Kidney epithelial cell (primary cell): ENCODE data around the gene CD151. TPM values are rescaled to one million over a fixed set of nuclear protein-coding genes. Genes with fewer than 3 reads are reported as not detected.

Source experiments
- DNase-seq: peaks from one replicate; pipeline ENCODE4 v3.0.0-alpha.2; 2010; ENCODE audit warnings: low read depth
- H3K27me3 ChIP-seq: 2 replicates; pipeline ENCODE4 v1.6.0; 2011; ENCODE audit warnings: low read length; ENCODE audit not compliant: control insufficient read depth, insufficient read depth
- H3K36me3 ChIP-seq: 2 replicates; pipeline ENCODE4 v1.5.1; 2011; ENCODE audit warnings: low read length; ENCODE audit not compliant: control insufficient read depth, insufficient read depth
- H3K4me3 ChIP-seq: 2 replicates; pipeline ENCODE4 v1.5.1; 2011; ENCODE audit warnings: low read depth, mild to moderate bottlenecking, control low read depth, low read length
- CTCF ChIP-seq: IDR thresholded peaks from 2 replicates; pipeline ENCODE4 v1.5.1; 2011; ENCODE audit warnings: mild to moderate bottlenecking, moderate library complexity, low read length, control low read depth, inconsistent platforms; ENCODE audit not compliant: insufficient read depth, poor library complexity, severe bottlenecking
- total RNA-seq: library from RNA; depleted of rRNA; stranded (reverse); fragments of >200 nt; gene quantifications from 2 replicates; pipeline ENCODE4 v1.2.3, GENCODE V29; 2015

The CD151 gene
- total RNA-seq, 1 donor from 2014 or later, result 644 TPM

GRCh38 chr11:855330-855674 is 22.6 kb downstream of the CD151 start:
- no peaks in the 10 kb centered on the region for H3K36me3 ChIP-seq
- no peak overlapping the region for H3K4me3 ChIP-seq
- DNase-seq, result no peak
- H3K27me3 ChIP-seq, result no peaks in the 10 kb centered on the region
- no peak for TF ChIP-seq CTCF

GRCh38 chr11:855796-856195 is 23.0 kb downstream of the CD151 start:
- TF ChIP-seq CTCF, result no peak
- DNase-seq, result no peak
- Histone ChIP-seq H3K4me3 (no peak overlapping the region), H3K36me3 (no peaks in the 10 kb centered on the region), H3K27me3 (no peaks in the 10 kb centered on the region)

DNA sequence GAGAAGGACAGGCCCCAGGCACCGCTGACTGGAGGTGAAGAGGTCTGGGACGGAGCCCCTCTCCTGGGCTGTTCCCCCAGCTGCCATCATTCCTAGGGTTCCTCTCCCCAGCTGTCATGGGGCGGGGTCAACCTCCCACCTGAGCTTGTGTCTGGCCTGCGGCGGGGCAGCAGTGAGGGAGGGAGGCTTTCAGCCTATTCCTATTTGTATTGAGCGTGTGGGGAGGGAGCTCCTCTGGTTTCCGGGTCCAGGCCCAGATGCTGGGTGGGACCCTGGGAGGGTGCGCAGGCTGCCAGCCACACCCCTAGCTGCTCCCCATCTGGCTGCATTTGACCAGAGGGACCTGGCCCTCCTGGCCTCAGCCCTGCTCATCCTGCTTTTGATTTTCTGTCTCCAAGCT is 23.6 kb downstream of the CD151 start:
- Histone ChIP-seq H3K36me3 (no peaks in the 10 kb centered on the region), H3K27me3 (no peaks in the 10 kb centered on the region), H3K4me3 (no peak overlapping the region)
- no peak for TF ChIP-seq CTCF
- no peak for DNase-seq

DNA sequence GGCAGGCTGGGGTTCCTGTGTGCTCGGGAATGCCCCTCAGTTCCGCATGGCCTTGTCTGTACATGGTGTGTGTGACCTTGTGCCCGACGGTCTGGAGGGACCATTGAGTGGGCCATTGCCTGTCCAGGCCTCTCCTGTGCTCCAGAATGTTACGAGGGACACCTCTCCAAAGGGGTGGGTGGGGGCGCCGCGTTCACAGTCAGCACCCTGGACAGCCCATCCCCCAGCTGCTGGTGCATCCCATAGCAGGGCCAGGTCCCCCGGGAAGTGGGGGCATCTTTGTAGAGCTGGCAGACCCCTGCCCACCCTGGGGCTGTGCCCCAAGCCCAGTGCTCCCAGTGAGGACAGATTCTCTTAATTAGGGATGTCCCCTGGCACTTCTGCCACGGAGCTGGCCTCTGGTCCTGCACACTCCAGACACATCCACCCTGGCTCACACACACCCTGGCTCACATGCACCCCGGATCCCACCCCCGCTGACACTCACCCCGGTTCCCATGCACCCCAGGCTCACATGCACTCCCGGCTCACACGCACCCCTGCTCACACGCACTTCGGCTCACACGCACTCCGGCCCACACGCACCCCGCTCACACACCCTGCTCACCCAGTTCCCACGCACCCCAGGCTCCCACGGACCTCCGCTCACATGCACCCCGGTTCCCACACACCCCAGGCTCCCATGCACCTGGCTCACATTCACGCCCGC is 25.5 kb downstream of the CD151 start:
- no peak for DNase-seq
- Histone ChIP-seq H3K4me3 (no peak overlapping the region), H3K36me3 (no peaks in the 10 kb centered on the region), H3K27me3 (no peaks in the 10 kb centered on the region)
- no peak for TF ChIP-seq CTCF

DNA sequence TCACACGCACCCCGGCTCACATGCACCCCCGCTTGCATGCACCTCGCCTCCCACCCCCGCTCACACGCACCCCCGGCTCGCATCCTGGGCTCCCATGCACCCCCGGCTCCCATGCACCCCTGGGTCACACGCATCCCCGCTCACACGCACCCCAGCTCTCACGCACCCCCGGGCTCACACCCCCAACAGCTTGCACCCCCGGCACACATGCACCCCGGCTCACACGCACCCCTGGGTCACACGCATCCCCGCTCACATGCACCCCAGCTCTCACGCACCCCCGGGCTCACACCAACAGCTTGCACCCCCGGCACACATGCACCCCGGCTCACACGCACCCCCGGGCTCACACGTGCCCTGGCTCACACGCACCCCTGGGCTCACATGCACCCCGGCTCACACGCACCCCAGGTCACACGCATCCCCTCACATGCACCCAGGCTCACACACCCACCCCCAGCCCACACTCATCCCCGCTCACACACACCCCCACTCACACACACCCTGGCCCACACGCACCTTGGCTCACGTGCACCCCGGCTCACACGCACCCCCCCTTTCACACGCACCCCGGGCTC is 26.1 kb downstream of the CD151 start:
- DNase-seq, result no peak
- no peak for TF ChIP-seq CTCF
- Histone ChIP-seq H3K36me3 (no peaks in the 10 kb centered on the region), H3K27me3 (no peaks in the 10 kb centered on the region), H3K4me3 (no peak overlapping the region)
